ENCODE measurements around the gene RANGAP1.

DNA sequence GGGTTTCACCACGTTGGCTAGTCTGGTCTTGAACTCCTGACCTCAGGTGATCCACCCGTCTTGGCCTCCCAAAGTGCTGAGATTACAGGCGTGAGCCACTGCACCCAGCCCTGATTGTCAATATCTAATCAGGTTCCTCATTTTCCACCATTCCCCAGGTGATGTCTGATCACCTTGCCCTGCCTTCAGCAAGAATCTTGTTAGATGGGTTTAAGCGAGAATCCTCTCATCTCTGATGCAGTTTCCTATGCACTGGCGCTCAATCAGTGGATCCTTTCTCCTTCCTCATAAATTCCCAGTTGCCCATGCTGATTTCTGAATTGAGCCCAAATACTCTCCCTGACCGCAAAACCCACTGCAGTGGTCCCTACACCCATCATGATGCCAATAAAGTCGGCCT is 14.7 kb upstream of the RANGAP1 start:
- TF ChIP-seq POLR2A (IDR thresholded peaks at IDR 0.05) (no peak), CTCF (IDR thresholded peaks at IDR 0.05) (no peak)
